ENCODE measurements around the gene FBRSL1. TPM values are rescaled to one million over a fixed set of nuclear protein-coding genes. Genes with fewer than 3 reads are reported as not detected.

Gene FBRSL1
- total and polyA plus RNA-seq, 9 donors, result 6.9 to 72.9 (median 54.2) TPM

DNA sequence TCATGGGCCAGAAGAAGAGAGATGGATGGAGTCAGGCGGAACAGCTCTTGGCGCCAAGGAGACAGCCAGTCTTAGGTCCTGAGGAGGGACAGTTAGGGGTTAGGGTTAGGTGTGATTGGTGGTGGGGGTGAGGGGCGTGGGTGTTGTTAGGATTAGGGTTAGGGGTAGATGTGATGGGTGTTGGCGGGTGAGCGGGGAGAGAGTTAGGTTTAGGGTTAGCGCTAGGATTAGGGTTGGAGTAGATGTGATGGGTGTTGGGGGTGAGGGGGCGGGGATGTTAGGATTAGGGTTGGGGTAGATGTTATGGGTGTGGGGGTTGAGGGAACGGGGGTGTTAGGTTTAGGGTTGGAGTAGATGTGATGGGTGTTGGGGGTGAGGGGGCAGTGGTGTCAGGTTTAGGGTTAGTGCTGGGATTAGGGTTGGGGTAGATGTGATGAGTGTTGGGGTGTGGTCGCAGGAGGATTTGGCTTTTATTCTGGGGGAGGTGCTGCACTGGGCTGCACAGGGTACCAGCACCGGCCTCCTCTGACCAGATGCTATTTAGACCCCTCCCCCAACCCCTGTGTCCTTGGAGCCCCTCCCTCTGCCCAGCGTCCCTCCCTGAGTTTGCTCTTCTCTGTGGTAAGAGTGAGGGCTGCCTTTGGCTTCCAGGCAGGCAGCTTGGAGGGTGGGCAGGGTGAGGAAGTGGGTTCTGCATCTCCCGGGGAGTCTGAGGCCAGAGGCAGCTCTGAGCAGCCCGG is 35.6 kb upstream of the FBRSL1 start:
- Histone ChIP-seq H3K27ac (ENCODE audit: low read length) (no peak overlapping the region), H3K4me1 (ENCODE audit: control insufficient read depth, insufficient read depth, low read length) (peaks cover 54% of the 10 kb centered on the region), H3K4me3 (ENCODE audit: low read length) (no peak overlapping the region), H3K36me3 (ENCODE audit: control insufficient read depth, insufficient read depth, low read length) (no peaks in the 10 kb centered on the region), H3K9me3 (replicated peaks; ENCODE audit: control insufficient read depth, low read depth, low read length) (no peaks in the 10 kb centered on the region), H3K27me3 (ENCODE audit: control insufficient read depth, insufficient read depth, low read length) (peaks cover 42% of the 10 kb centered on the region)
- WGBS (ENCODE audit: insufficient coverage), result 84% methylated on average over 10 of the region's 13 CpGs
- no peak for DNase-seq

DNA sequence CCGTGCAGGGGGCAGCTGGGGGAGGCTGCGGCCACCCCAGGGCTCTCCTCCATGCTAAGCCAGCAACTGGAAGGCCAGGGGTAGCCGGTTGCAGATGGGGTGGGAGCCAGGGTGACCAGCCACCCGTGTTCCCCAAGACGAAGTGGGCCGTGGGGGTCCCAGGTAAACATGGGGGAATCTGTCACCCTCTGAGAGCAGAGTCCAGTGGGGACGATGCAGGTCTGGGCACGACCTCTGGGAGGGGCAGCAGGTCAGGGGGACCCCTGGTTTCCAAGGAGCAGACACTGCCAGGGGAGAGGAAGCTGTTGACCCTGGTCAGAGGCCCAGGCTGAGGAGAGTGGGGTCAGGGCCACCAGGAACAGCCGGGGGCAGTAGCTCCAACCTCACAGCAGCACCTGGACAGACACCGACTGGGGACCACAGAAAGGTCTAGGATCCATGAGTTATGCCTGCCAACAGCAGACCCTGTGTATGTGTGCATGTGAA is 35.0 kb upstream of the FBRSL1 start:
- H3K4me3 ChIP-seq (ENCODE audit: low read length), result no peak overlapping the region
- no peaks in the 10 kb centered on the region for H3K36me3 ChIP-seq (ENCODE audit: control insufficient read depth, insufficient read depth, low read length)
- no peak for DNase-seq
- no peaks in the 10 kb centered on the region for H3K9me3 ChIP-seq (replicated peaks; ENCODE audit: control insufficient read depth, low read depth, low read length)
- WGBS (ENCODE audit: insufficient coverage), result 69% methylated on average over 10 of the region's 10 CpGs
- peaks cover 49% of the 10 kb centered on the region for H3K4me1 ChIP-seq (ENCODE audit: control insufficient read depth, insufficient read depth, low read length)
- H3K27ac ChIP-seq (ENCODE audit: low read length), result no peak overlapping the region
- peaks cover 44% of the 10 kb centered on the region for H3K27me3 ChIP-seq (ENCODE audit: control insufficient read depth, insufficient read depth, low read length)

DNA sequence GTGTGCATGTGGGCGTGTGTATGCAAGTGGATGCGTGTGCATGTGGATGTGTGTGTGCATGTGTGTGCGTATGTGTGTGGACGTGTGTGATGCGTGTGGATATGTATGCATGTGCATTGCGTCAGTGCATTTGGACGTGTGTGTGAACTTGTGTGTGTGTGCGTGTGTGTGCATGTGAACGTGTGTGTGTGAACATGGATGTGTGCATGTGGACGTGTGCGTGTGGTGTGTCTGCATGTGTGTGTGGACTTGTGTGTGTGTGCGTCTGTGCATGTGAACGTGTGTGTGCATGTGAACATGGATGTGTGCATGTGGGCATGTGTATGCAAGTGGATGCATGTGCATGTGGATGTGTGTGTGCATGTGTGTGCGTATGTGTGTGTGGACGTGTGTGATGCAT is 34.4 kb upstream of the FBRSL1 start:
- peaks cover 43% of the 10 kb centered on the region for H3K4me1 ChIP-seq (ENCODE audit: control insufficient read depth, insufficient read depth, low read length)
- H3K4me3 ChIP-seq (ENCODE audit: low read length), result no peak overlapping the region
- no peaks in the 10 kb centered on the region for H3K36me3 ChIP-seq (ENCODE audit: control insufficient read depth, insufficient read depth, low read length)
- H3K9me3 ChIP-seq (replicated peaks; ENCODE audit: control insufficient read depth, low read depth, low read length), result peaks cover under 1% of the 10 kb centered on the region
- 91% methylated on average over 15 of the region's 15 CpGs for WGBS (ENCODE audit: insufficient coverage)
- H3K27me3 ChIP-seq (ENCODE audit: control insufficient read depth, insufficient read depth, low read length), result peaks cover 41% of the 10 kb centered on the region
- DNase-seq, result no peak
- no peak overlapping the region for H3K27ac ChIP-seq (ENCODE audit: low read length)

- WGBS (ENCODE audit: insufficient coverage), result 69% methylated on average over 28 of the region's 28 CpGs
- no peak for DNase-seq
- Histone ChIP-seq H3K9me3 (replicated peaks; ENCODE audit: control insufficient read depth, low read depth, low read length) (peaks cover 2% of the 10 kb centered on the region), H3K27me3 (ENCODE audit: control insufficient read depth, insufficient read depth, low read length) (peaks cover 35% of the 10 kb centered on the region), H3K4me1 (ENCODE audit: control insufficient read depth, insufficient read depth, low read length) (peaks cover 35% of the 10 kb centered on the region), H3K27ac (ENCODE audit: low read length) (no peak overlapping the region), H3K36me3 (ENCODE audit: control insufficient read depth, insufficient read depth, low read length) (no peaks in the 10 kb centered on the region), H3K4me3 (ENCODE audit: low read length) (no peak overlapping the region)
These were observed 33.6 kb upstream of the FBRSL1 start for GRCh38 chr12:132456186-132456943.

- H3K36me3 ChIP-seq (ENCODE audit: control insufficient read depth, insufficient read depth, low read length), result no peaks in the 10 kb centered on the region
- no peak overlapping the region for H3K4me3 ChIP-seq (ENCODE audit: low read length)
- WGBS (ENCODE audit: insufficient coverage), result 27% methylated on average over 21 of the region's 38 CpGs
- no peak overlapping the region for H3K27ac ChIP-seq (ENCODE audit: low read length)
- DNase-seq, result no peak
- peaks cover 29% of the 10 kb centered on the region for H3K4me1 ChIP-seq (ENCODE audit: control insufficient read depth, insufficient read depth, low read length)
- peaks cover 2% of the 10 kb centered on the region for H3K9me3 ChIP-seq (replicated peaks; ENCODE audit: control insufficient read depth, low read depth, low read length)
- peaks cover 31% of the 10 kb centered on the region for H3K27me3 ChIP-seq (ENCODE audit: control insufficient read depth, insufficient read depth, low read length)
These were observed 32.9 kb upstream of the FBRSL1 start for GRCh38 chr12:132456944-132457495.

- DNase-seq, result no peak
- H3K36me3 ChIP-seq (ENCODE audit: control insufficient read depth, insufficient read depth, low read length), result no peaks in the 10 kb centered on the region
- 86% methylated on average over 6 of the region's 8 CpGs for WGBS (ENCODE audit: insufficient coverage)
- H3K4me1 ChIP-seq (ENCODE audit: control insufficient read depth, insufficient read depth, low read length), result peaks cover 15% of the 10 kb centered on the region
- H3K27ac ChIP-seq (ENCODE audit: low read length), result no peak overlapping the region
- no peak overlapping the region for H3K4me3 ChIP-seq (ENCODE audit: low read length)
- peaks cover 25% of the 10 kb centered on the region for H3K27me3 ChIP-seq (ENCODE audit: control insufficient read depth, insufficient read depth, low read length)
- peaks cover 2% of the 10 kb centered on the region for H3K9me3 ChIP-seq (replicated peaks; ENCODE audit: control insufficient read depth, low read depth, low read length)
These were observed 31.5 kb upstream of the FBRSL1 start for GRCh38 chr12:132458441-132458840.

- Histone ChIP-seq H3K27me3 (ENCODE audit: control insufficient read depth, insufficient read depth, low read length) (peaks cover 25% of the 10 kb centered on the region), H3K4me1 (ENCODE audit: control insufficient read depth, insufficient read depth, low read length) (peaks cover 9% of the 10 kb centered on the region), H3K27ac (ENCODE audit: low read length) (no peak overlapping the region), H3K36me3 (ENCODE audit: control insufficient read depth, insufficient read depth, low read length) (no peaks in the 10 kb centered on the region), H3K9me3 (replicated peaks; ENCODE audit: control insufficient read depth, low read depth, low read length) (peaks cover 2% of the 10 kb centered on the region), H3K4me3 (ENCODE audit: low read length) (no peak overlapping the region)
- WGBS (ENCODE audit: insufficient coverage), result 68% methylated on average over 25 of the region's 28 CpGs
- no peak for DNase-seq
These were observed 30.9 kb upstream of the FBRSL1 start for GRCh38 chr12:132458846-132459641.

DNA sequence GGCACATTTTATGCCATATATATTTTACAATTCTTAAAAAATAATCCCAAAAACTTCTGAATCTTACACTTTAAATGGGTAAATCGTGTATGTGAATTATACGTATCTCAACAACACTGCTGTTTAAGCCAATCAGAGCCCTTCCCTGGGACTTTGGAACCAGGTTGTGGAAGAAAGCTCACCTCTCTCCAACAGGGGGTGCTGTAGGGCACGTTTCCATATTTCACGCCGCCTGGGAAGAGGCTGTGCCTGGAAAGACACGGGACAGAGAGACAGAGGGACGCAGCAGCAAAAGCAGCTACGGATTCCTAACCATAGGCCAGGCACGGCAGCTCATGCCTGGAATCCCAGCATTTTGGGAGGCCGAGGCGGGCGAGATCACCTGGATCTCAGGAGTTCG is 29.4 kb upstream of the FBRSL1 start:
- H3K9me3 ChIP-seq (replicated peaks; ENCODE audit: control insufficient read depth, low read depth, low read length), result peaks cover 2% of the 10 kb centered on the region
- 67% methylated on average over 11 of the region's 13 CpGs for WGBS (ENCODE audit: insufficient coverage)
- H3K27me3 ChIP-seq (ENCODE audit: control insufficient read depth, insufficient read depth, low read length), result peaks cover 25% of the 10 kb centered on the region

GRCh38 chr12:132461526-132461925 is 28.4 kb upstream of the FBRSL1 start:
- 74% methylated on average over 5 of the region's 10 CpGs for WGBS (ENCODE audit: insufficient coverage)
- peaks cover 2% of the 10 kb centered on the region for H3K9me3 ChIP-seq (replicated peaks; ENCODE audit: control insufficient read depth, low read depth, low read length)
- no peak for DNase-seq
- peaks cover 21% of the 10 kb centered on the region for H3K27me3 ChIP-seq (ENCODE audit: control insufficient read depth, insufficient read depth, low read length)
- H3K27ac ChIP-seq (ENCODE audit: low read length), result no peak overlapping the region
- H3K36me3 ChIP-seq (ENCODE audit: control insufficient read depth, insufficient read depth, low read length), result no peaks in the 10 kb centered on the region
- peaks cover 5% of the 10 kb centered on the region for H3K4me1 ChIP-seq (ENCODE audit: control insufficient read depth, insufficient read depth, low read length)
- no peak overlapping the region for H3K4me3 ChIP-seq (ENCODE audit: low read length)

More for the DNA sequence above, 29.4 kb upstream of the FBRSL1 start:
- peaks cover 5% of the 10 kb centered on the region for H3K4me1 ChIP-seq (ENCODE audit: control insufficient read depth, insufficient read depth, low read length)
- no peak overlapping the region for H3K27ac ChIP-seq (ENCODE audit: low read length)
- H3K36me3 ChIP-seq (ENCODE audit: control insufficient read depth, insufficient read depth, low read length), result no peaks in the 10 kb centered on the region
- no peak for DNase-seq
- H3K4me3 ChIP-seq (ENCODE audit: low read length), result no peak overlapping the region

Measured in muscle of leg (tissue), 11 donors.